Tibial nerve (tissue), 4 donors: ENCODE measurements around the gene GP1BA. TPM values are rescaled to one million over a fixed set of nuclear protein-coding genes. Genes with fewer than 3 reads are reported as not detected.

Experiments
- DNase-seq, 2 donors: peaks; one replicate each; pipeline ENCODE4 v3.0.0-alpha.2; 2019; ENCODE audit warnings: low spot score in 2 of 2
- H3K27ac ChIP-seq, 4 donors: fragments of 200-600 bp; sonication (generic) in 3 of 4; one replicate each; pipeline ENCODE4 v1.5.1; 2017 to 2019; ENCODE audit warnings: mild to moderate bottlenecking in 1 of 4
- H3K27me3 ChIP-seq, 2 donors: fragments of 200-600 bp; sonication (generic) in 1 of 2; one replicate each; pipeline versions ENCODE4 v1.5.1 to v1.6.0; 2017 to 2019
- H3K36me3 ChIP-seq, 3 donors: fragments of 200-600 bp; sonication (generic); one replicate each; pipeline ENCODE4 v1.5.1; 2018 to 2019
- H3K4me1 ChIP-seq, 4 donors: fragments of 200-600 bp; sonication (generic) in 3 of 4; one replicate each; pipeline ENCODE4 v1.5.1; 2017 to 2019
- H3K4me3 ChIP-seq, 4 donors: fragments of 200-600 bp; sonication (generic) in 3 of 4; one replicate each; pipeline ENCODE4 v1.5.1; 2017 to 2019; ENCODE audit warnings: mild to moderate bottlenecking in 1 of 4, moderate library complexity in 1 of 4
- H3K9me3 ChIP-seq, 4 donors: fragments of 200-600 bp; sonication (generic) in 3 of 4; one replicate each; pipeline ENCODE4 v1.5.1; 2017 to 2019
- EP300 ChIP-seq, 2 donors: sonication (generic); formaldehyde crosslinking; IDR thresholded peaks; one replicate each; pipeline ENCODE4 v1.6.1; 2017; ENCODE audit warnings: antibody characterized with exemption in 2 of 2, mild to moderate bottlenecking in 1 of 2
- POLR2A ChIP-seq, 2 donors: fragments of 450-650 bp; IDR thresholded peaks; one replicate each; pipeline ENCODE4 v1.6.1; 2017; ENCODE audit warnings: antibody characterized with exemption in 2 of 2, mild to moderate bottlenecking in 2 of 2, moderate library complexity in 2 of 2
- WGBS, 2 donors: methylation state at CpG; one replicate each; pipeline ENCODE4 v1.1.5; 2018; 5-methylcytosine and 5-hydroxymethylcytosine counted together
- total RNA-seq, 4 donors: library from RNA; depleted of rRNA; stranded (reverse); fragments of >200 nt; gene quantifications; one replicate each; pipeline ENCODE4 v1.1.0, GENCODE V29; 2016
- TF ChIP-seq, protein P1 (sequence below), 5 experiments: fragments of 200-600 bp in 3 of 5; fragments of 450-650 bp in 2 of 5; sonication (generic) in 3 of 5; IDR thresholded peaks; one replicate each; pipeline ENCODE4 v1.5.1; 2016 to 2019; ENCODE audit warnings: antibody characterized with exemption in 5 of 5, mild to moderate bottlenecking in 3 of 5, moderate library complexity in 2 of 5

Gene GP1BA
- total RNA-seq, 4 donors from 2014 or later, result not detected

GRCh38 chr17:4944163-4944553, 12.1 kb downstream of the GP1BA start:
- TF ChIP-seq POLR2A (IDR thresholded peaks at IDR 0.05) (no peak), EP300 (IDR thresholded peaks at IDR 0.05) (no peak)
- TF ChIP-seq, protein P1, sequence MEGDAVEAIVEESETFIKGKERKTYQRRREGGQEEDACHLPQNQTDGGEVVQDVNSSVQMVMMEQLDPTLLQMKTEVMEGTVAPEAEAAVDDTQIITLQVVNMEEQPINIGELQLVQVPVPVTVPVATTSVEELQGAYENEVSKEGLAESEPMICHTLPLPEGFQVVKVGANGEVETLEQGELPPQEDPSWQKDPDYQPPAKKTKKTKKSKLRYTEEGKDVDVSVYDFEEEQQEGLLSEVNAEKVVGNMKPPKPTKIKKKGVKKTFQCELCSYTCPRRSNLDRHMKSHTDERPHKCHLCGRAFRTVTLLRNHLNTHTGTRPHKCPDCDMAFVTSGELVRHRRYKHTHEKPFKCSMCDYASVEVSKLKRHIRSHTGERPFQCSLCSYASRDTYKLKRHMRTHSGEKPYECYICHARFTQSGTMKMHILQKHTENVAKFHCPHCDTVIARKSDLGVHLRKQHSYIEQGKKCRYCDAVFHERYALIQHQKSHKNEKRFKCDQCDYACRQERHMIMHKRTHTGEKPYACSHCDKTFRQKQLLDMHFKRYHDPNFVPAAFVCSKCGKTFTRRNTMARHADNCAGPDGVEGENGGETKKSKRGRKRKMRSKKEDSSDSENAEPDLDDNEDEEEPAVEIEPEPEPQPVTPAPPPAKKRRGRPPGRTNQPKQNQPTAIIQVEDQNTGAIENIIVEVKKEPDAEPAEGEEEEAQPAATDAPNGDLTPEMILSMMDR (IDR thresholded peaks at IDR 0.05), result no peak
- H3K9me3 ChIP-seq, result no peaks in the 10 kb centered on the region
- H3K4me1 ChIP-seq, result peaks cover 0 to 67% (median 38%) of the 10 kb centered on the region in 4 donors
- no peak for DNase-seq
- peaks cover 0 to 51% (median 0%) of the 10 kb centered on the region in 3 donors for H3K36me3 ChIP-seq
- 44 to 46% methylated on average over 3 of the region's 3 CpGs for WGBS, 2 donors
- H3K4me3 ChIP-seq, result no peak overlapping the region
- H3K27ac ChIP-seq, result peak overlapping the region in 3 of 4 donors; percentile 32 to 96 (median 89)
- H3K27me3 ChIP-seq, result no peaks in the 10 kb centered on the region

DNA sequence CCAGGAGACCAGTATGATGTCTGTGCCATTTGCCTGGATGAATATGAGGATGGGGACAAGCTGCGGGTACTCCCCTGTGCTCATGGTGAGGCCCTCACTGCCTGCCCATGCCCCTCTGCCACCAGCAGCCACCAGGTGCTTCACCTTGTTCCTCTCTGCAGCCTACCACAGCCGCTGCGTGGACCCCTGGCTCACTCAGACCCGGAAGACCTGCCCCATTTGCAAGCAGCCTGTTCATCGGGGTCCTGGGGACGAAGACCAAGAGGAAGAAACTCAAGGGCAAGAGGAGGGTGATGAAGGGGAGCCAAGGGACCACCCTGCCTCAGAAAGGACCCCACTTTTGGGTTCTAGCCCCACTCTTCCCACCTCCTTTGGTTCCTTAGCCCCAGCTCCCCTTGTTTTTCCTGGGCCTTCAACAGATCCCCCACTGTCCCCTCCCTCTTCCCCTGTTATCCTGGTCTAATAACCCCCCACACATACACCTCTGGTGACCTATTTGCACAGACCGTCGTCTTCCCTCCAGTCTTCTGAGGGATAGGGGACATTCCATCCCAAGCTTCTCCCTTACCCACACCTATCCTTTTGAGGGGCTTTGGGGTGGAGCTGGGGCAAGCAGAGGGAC, 12.6 kb downstream of the GP1BA start:
- peaks cover 0 to 69% (median 36%) of the 10 kb centered on the region in 4 donors for H3K4me1 ChIP-seq
- H3K27me3 ChIP-seq, result no peaks in the 10 kb centered on the region
- H3K4me3 ChIP-seq, result no peak overlapping the region
- H3K9me3 ChIP-seq, result no peaks in the 10 kb centered on the region
- no peak for DNase-seq
- 61 to 64% methylated on average over 8 of the region's 8 CpGs for WGBS, 2 donors
- TF ChIP-seq POLR2A (IDR thresholded peaks at IDR 0.05) (no peak), EP300 (IDR thresholded peaks at IDR 0.05) (no peak)
- TF ChIP-seq, protein P1 (IDR thresholded peaks at IDR 0.05), result no peak
- peaks cover 0 to 51% (median 0%) of the 10 kb centered on the region in 3 donors for H3K36me3 ChIP-seq
- peak overlapping the region; percentile 26 to 96 (median 80) for H3K27ac ChIP-seq

GRCh38 chr17:4945176-4945943, 13.3 kb downstream of the GP1BA start:
- peak overlapping the region in 1 of 4 donors; percentile 98 for H3K4me3 ChIP-seq
- H3K4me1 ChIP-seq, result peaks cover 0 to 75% (median 40%) of the 10 kb centered on the region in 4 donors
- H3K36me3 ChIP-seq, result peaks cover 0 to 51% (median 0%) of the 10 kb centered on the region in 3 donors
- 32 to 38% methylated on average over 7 of the region's 7 CpGs for WGBS, 2 donors
- peak overlapping the region; percentile 26 to 97 (median 83) for H3K27ac ChIP-seq
- peak; percentile 49 to 72 for DNase-seq
- no peaks in the 10 kb centered on the region for H3K9me3 ChIP-seq
- no peaks in the 10 kb centered on the region for H3K27me3 ChIP-seq
- no peak for TF ChIP-seq POLR2A (IDR thresholded peaks at IDR 0.05)
- TF ChIP-seq EP300 (IDR thresholded peaks at IDR 0.05), result peak in 1 of 2 donors; percentile 42
- TF ChIP-seq, protein P1 (IDR thresholded peaks at IDR 0.05), result no peak

GRCh38 chr17:4945944-4946280, 13.8 kb downstream of the GP1BA start:
- no peak for DNase-seq
- peaks cover 0 to 78% (median 44%) of the 10 kb centered on the region in 4 donors for H3K4me1 ChIP-seq
- 18 to 22% methylated on average over 4 of the region's 4 CpGs for WGBS, 2 donors
- peak overlapping the region in 2 of 4 donors; percentile 1 to 98 for H3K4me3 ChIP-seq
- TF ChIP-seq POLR2A (IDR thresholded peaks at IDR 0.05), result no peak
- TF ChIP-seq, protein P1 (IDR thresholded peaks at IDR 0.05), result no peak
- TF ChIP-seq EP300 (IDR thresholded peaks at IDR 0.05), result no peak
- H3K36me3 ChIP-seq, result peaks cover 0 to 51% (median 0%) of the 10 kb centered on the region in 3 donors
- H3K27ac ChIP-seq, result peak overlapping the region in 3 of 4 donors; percentile 70 to 97 (median 96)
- no peaks in the 10 kb centered on the region for H3K27me3 ChIP-seq
- H3K9me3 ChIP-seq, result no peaks in the 10 kb centered on the region
